ENCODE measurements around the gene SLC34A3.

DNA sequence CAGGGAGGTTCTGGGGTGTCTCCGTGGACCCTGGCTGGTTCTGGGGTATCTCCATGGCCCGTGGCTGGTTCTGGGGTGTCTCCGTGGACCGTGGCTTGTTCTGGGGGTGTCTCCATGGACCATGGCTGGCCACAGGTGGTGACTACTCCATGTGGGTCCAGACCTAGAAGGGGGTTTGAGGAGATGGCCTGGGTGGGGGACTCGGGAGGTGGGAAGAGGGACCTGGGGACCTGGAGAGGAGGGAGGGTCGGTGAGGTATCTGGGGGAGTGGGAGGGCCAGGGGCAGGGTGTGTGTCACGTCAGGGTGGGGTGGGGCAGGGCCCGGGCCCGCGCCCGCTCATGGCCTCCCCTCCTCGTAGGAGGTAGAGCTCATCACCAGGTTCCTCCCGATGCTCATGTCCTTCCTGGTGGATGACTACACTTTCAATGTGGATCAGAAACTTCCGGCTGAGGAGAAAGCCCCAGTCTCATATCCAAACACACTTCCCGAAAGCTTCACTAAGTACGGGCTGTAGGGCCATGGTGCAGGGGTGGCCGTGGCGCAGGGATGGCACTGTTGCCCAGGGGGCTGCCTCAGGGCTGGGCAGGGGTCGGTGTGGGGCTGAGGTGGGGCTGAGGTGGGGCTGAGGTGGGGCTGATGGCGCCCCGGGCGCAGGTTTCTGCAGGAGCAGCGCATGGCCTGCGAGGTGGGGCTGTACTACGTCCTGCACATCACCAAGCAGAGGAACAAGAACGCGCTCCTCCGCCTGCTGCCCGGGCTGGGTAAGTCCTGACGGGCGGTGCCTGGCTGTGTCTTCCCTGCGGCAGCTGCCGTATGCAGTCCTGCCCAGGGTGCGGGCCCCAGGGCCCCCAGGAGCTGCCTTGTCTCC, 36.1 kb downstream of the SLC34A3 start:
- TF ChIP-seq EZH2 (IDR thresholded peaks at IDR 0.05; ENCODE audit: borderline replicate concordance, low read length), result no peak
- TF ChIP-seq, protein P1, sequence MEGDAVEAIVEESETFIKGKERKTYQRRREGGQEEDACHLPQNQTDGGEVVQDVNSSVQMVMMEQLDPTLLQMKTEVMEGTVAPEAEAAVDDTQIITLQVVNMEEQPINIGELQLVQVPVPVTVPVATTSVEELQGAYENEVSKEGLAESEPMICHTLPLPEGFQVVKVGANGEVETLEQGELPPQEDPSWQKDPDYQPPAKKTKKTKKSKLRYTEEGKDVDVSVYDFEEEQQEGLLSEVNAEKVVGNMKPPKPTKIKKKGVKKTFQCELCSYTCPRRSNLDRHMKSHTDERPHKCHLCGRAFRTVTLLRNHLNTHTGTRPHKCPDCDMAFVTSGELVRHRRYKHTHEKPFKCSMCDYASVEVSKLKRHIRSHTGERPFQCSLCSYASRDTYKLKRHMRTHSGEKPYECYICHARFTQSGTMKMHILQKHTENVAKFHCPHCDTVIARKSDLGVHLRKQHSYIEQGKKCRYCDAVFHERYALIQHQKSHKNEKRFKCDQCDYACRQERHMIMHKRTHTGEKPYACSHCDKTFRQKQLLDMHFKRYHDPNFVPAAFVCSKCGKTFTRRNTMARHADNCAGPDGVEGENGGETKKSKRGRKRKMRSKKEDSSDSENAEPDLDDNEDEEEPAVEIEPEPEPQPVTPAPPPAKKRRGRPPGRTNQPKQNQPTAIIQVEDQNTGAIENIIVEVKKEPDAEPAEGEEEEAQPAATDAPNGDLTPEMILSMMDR (IDR thresholded peaks at IDR 0.05; ENCODE audit: low read length), result no peak
